ENCODE results near the gene PITX2. TPM values are rescaled to one million over a fixed set of nuclear protein-coding genes. Genes with fewer than 3 reads are reported as not detected.

Gene PITX2
- total RNA-seq, 1 donor from 2014 or later = 13.8 TPM

DNA sequence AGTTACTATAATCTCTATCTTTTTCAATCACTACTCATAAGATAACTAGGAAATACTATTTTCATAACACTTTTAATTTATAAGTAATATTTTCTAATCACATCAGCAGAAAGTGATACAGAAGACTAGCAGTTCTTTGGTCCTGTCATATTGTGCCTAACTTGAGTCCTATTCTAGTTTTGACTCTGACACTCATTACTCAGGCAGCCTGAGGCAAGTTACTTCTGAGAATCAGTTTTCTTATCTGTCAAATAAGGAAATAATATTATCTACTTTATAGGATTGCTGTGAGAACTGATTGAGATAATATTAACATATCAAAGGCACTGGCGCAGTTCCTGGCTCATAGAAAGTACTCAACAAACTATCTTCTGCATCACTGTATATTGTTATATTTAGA lies 17.8 kb downstream of the PITX2 start:
- Mint-ChIP-seq H3K4me1 (ENCODE audit: unreplicated experiment) (no peaks in the 10 kb centered on the region), H3K4me3 (no peak overlapping the region), H3K9me3 (no peaks in the 10 kb centered on the region), H3K27ac (no peak overlapping the region), H3K36me3 (no peaks in the 10 kb centered on the region), H3K27me3 (peaks cover 26% of the 10 kb centered on the region)
- no peak for DNase-seq (ENCODE audit: extremely low spot score, unreplicated experiment)
- TF ChIP-seq, protein P1, sequence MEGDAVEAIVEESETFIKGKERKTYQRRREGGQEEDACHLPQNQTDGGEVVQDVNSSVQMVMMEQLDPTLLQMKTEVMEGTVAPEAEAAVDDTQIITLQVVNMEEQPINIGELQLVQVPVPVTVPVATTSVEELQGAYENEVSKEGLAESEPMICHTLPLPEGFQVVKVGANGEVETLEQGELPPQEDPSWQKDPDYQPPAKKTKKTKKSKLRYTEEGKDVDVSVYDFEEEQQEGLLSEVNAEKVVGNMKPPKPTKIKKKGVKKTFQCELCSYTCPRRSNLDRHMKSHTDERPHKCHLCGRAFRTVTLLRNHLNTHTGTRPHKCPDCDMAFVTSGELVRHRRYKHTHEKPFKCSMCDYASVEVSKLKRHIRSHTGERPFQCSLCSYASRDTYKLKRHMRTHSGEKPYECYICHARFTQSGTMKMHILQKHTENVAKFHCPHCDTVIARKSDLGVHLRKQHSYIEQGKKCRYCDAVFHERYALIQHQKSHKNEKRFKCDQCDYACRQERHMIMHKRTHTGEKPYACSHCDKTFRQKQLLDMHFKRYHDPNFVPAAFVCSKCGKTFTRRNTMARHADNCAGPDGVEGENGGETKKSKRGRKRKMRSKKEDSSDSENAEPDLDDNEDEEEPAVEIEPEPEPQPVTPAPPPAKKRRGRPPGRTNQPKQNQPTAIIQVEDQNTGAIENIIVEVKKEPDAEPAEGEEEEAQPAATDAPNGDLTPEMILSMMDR (conservative IDR thresholded peaks at IDR 0.05) = no peak

DNA sequence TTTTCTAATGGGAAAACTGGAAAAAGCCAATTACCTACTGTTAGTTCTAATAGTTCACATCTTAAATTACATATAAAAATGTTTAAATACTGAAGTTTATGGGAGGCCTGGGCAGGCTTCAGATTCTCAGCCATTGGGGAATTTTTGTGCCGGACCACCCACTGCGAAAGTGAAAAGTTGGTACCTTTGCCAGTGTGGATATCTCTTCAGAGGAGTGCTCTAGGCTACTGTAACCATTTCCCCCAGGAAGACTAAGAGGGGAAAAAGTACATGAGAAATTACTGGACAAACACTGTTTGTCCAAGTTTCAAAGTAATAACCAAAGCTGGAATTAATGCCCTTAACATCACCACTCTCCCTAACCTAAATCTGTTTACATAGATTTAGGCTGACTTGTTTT lies 20.8 kb downstream of the PITX2 start:
- Mint-ChIP-seq H3K4me1 (ENCODE audit: unreplicated experiment) (no peaks in the 10 kb centered on the region), H3K27ac (no peak overlapping the region), H3K9me3 (no peaks in the 10 kb centered on the region), H3K4me3 (no peak overlapping the region), H3K27me3 (peaks cover 16% of the 10 kb centered on the region), H3K36me3 (no peaks in the 10 kb centered on the region)
- TF ChIP-seq, protein P1 (conservative IDR thresholded peaks at IDR 0.05) = no peak
- DNase-seq (ENCODE audit: extremely low spot score, unreplicated experiment) = no peak

DNA sequence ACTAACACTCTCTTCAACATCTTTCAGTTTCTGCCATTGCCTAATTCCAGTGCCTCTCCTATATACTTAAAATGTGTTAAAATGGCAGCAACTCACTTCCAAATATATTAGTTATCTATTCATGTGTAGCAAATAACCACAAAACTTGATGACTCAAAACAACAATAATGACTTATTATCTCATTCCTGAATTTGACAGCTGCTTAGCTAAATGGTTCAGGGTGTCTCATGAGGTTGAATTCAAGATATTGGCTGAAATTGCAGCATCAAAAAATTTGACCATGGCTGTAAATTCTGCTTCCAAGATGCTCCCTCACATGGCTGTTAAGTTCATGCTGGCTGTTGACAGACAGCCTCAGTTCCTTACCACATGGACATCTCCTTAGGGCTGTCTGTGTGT lies 25.3 kb downstream of the PITX2 start:
- Mint-ChIP-seq H3K9me3 (no peaks in the 10 kb centered on the region), H3K4me3 (no peak overlapping the region), H3K36me3 (no peaks in the 10 kb centered on the region), H3K27me3 (peaks cover 8% of the 10 kb centered on the region), H3K27ac (no peak overlapping the region), H3K4me1 (ENCODE audit: unreplicated experiment) (no peaks in the 10 kb centered on the region)
- TF ChIP-seq, protein P1 (conservative IDR thresholded peaks at IDR 0.05) = no peak
- DNase-seq (ENCODE audit: extremely low spot score, unreplicated experiment) = no peak

DNA sequence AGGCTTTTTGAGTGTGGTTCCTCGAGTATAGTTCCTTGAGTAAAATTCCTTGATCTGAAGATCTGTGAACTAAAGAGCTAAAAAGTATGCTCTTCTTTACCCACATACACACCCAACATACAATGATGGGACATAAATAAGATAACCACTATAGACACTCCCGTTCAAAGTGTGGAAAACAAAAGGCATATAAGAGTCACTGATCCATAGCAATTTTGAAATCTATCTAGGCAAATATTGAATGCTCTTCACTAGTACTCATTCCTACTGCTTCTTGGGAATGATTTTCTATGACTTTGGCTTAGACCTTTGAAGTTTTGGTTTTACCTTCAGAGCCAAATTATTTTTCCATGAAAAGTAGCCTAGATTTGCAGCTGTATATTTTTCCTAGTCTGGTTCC lies 26.4 kb downstream of the PITX2 start:
- no peaks in the 10 kb centered on the region for H3K9me3 Mint-ChIP-seq
- no peaks in the 10 kb centered on the region for H3K36me3 Mint-ChIP-seq
- H3K4me1 Mint-ChIP-seq (ENCODE audit: unreplicated experiment) = no peaks in the 10 kb centered on the region
- H3K27me3 Mint-ChIP-seq = peaks cover 8% of the 10 kb centered on the region
- no peak for DNase-seq (ENCODE audit: extremely low spot score, unreplicated experiment)
- no peak overlapping the region for H3K4me3 Mint-ChIP-seq
- no peak overlapping the region for H3K27ac Mint-ChIP-seq
- TF ChIP-seq, protein P1 (conservative IDR thresholded peaks at IDR 0.05) = no peak

DNA sequence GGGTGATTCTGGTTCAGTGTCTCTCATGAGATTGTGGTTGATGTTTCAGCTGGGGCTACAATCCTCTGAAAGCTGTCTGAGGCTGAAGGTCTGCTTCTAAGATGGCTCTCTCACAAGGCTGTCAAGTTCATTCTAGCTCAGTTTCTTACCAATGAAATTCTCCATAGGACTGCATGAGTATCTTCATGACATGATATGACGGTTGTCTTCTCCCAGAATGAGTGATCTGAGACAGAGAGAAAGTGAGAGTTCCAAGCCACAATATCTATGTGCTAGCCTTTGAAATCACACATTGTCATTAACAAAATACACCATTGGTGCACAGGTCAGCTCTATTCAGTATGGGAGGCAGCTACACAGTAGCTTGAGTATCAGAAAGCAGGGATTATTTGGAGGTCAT lies 27.3 kb downstream of the PITX2 start:
- TF ChIP-seq, protein P1 (conservative IDR thresholded peaks at IDR 0.05) = no peak
- H3K27ac Mint-ChIP-seq = no peak overlapping the region
- no peaks in the 10 kb centered on the region for H3K9me3 Mint-ChIP-seq
- no peaks in the 10 kb centered on the region for H3K36me3 Mint-ChIP-seq
- H3K4me1 Mint-ChIP-seq (ENCODE audit: unreplicated experiment) = no peaks in the 10 kb centered on the region
- DNase-seq (ENCODE audit: extremely low spot score, unreplicated experiment) = no peak
- H3K27me3 Mint-ChIP-seq = peaks cover 8% of the 10 kb centered on the region
- no peak overlapping the region for H3K4me3 Mint-ChIP-seq

DNA sequence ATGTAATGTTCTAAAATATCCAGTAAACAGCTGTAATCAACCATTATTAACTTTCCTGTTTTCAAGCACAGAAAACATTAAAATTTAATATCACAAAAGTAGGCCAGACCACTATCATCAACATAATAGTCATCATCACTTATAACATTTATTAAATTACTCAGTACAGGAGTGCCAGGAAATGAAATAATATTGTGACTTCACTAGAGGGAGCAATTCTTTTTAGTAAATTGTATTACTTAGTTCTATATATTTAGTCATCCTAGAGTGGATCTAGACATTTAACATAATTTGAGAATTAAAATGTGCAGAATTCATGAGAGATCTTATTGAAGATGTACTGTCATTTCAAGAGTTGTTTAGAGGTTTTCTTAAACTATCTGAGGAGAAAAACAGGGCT lies 33.6 kb downstream of the PITX2 start:
- Mint-ChIP-seq H3K27me3 (no peaks in the 10 kb centered on the region), H3K9me3 (no peaks in the 10 kb centered on the region), H3K36me3 (no peaks in the 10 kb centered on the region), H3K27ac (no peak overlapping the region), H3K4me3 (no peak overlapping the region), H3K4me1 (ENCODE audit: unreplicated experiment) (no peaks in the 10 kb centered on the region)
- TF ChIP-seq, protein P1 (conservative IDR thresholded peaks at IDR 0.05) = peak; percentile 20
- no peak for DNase-seq (ENCODE audit: extremely low spot score, unreplicated experiment)

Data from type B pancreatic cell (in vitro differentiated cells).